Lower lobe of right lung (tissue), 2 donors: ENCODE measurements around the gene HMG20B. TPM values are rescaled to one million over a fixed set of nuclear protein-coding genes. Genes with fewer than 3 reads are reported as not detected.

Experiments
- ATAC-seq, 2 donors: fragments of 200-7000 bp; cut with Tn5 transposase; one replicate each; pipeline ENCODE4 v1.9.1; 2020 to 2022; ENCODE audit warnings: mild to moderate bottlenecking in 2 of 2, moderate library complexity in 2 of 2
- DNase-seq: peaks from one replicate; pipeline ENCODE4 v3.0.0-alpha.2; 2020
- H3K27ac ChIP-seq: fragments of 200-600 bp; one replicate; pipeline ENCODE4 v1.8.0; 2022
- H3K27me3 ChIP-seq: fragments of 200-600 bp; one replicate; pipeline ENCODE4 v1.8.0; 2022; ENCODE audit warnings: low read depth
- H3K36me3 ChIP-seq: fragments of 200-600 bp; one replicate; pipeline ENCODE4 v1.8.0; 2022; ENCODE audit warnings: mild to moderate bottlenecking
- H3K4me1 ChIP-seq: fragments of 200-600 bp; one replicate; pipeline ENCODE4 v1.8.0; 2022
- H3K4me3 ChIP-seq: fragments of 200-600 bp; one replicate; pipeline ENCODE4 v1.8.0; 2022; ENCODE audit warnings: mild to moderate bottlenecking
- H3K9me3 ChIP-seq: fragments of 200-600 bp; one replicate; pipeline ENCODE4 v1.8.0; 2022
- intact Hi-C: fragments of 100-400 bp; cut with DNase I; formaldehyde crosslinking; loops from one replicate; pipeline ENCODE4 v1.11.0; 2022
- total RNA-seq: library from RNA; stranded (reverse); fragmentation: NEBNext Ultra II Directional; extraction: Animal tissue kit (Norgen Biotek cat#: 25700); gene quantifications from one replicate; pipeline ENCODE4 v1.2.1, GENCODE V29; 2021
- TF ChIP-seq, protein P1 (sequence below): fragments of 200-600 bp; IDR thresholded peaks from one replicate; pipeline ENCODE4 v1.8.0; 2022; ENCODE audit warnings: antibody characterized with exemption, mild to moderate bottlenecking
- donor health status: DM: no; HTN: yes; CAD: no; lungs with severe emphysema.

Gene HMG20B
- total RNA-seq, 1 donor from 2014 or later, result 60.9 TPM

DNA sequence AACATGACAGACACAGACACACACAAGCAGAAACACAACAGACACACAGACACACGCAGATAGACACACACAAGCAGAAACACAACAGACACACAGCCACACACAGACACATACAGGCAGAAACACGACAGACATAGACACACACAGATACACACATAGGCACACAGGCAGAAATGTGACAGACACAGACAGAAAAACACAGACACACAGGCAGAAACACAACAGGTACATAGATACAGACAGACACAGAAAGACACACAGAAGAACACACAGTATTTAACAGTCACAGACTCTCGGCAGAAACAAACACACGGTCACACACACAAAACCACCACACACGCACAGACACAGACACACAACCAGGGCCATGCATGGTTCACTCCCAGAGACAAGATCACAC, 33.0 kb downstream of the HMG20B start:
- peak overlapping the region; percentile 59 for H3K4me3 ChIP-seq
- no peak for DNase-seq
- peaks cover 15% of the 10 kb centered on the region for H3K27me3 ChIP-seq
- ATAC-seq, result no peak
- peaks cover 3% of the 10 kb centered on the region for H3K36me3 ChIP-seq
- H3K4me1 ChIP-seq, result peaks cover 43% of the 10 kb centered on the region
- TF ChIP-seq, protein P1, sequence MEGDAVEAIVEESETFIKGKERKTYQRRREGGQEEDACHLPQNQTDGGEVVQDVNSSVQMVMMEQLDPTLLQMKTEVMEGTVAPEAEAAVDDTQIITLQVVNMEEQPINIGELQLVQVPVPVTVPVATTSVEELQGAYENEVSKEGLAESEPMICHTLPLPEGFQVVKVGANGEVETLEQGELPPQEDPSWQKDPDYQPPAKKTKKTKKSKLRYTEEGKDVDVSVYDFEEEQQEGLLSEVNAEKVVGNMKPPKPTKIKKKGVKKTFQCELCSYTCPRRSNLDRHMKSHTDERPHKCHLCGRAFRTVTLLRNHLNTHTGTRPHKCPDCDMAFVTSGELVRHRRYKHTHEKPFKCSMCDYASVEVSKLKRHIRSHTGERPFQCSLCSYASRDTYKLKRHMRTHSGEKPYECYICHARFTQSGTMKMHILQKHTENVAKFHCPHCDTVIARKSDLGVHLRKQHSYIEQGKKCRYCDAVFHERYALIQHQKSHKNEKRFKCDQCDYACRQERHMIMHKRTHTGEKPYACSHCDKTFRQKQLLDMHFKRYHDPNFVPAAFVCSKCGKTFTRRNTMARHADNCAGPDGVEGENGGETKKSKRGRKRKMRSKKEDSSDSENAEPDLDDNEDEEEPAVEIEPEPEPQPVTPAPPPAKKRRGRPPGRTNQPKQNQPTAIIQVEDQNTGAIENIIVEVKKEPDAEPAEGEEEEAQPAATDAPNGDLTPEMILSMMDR, result no peak
- intact Hi-C loops, result no loop called here
- H3K9me3 ChIP-seq, result no peaks in the 10 kb centered on the region
- peak overlapping the region; percentile 79 for H3K27ac ChIP-seq

DNA sequence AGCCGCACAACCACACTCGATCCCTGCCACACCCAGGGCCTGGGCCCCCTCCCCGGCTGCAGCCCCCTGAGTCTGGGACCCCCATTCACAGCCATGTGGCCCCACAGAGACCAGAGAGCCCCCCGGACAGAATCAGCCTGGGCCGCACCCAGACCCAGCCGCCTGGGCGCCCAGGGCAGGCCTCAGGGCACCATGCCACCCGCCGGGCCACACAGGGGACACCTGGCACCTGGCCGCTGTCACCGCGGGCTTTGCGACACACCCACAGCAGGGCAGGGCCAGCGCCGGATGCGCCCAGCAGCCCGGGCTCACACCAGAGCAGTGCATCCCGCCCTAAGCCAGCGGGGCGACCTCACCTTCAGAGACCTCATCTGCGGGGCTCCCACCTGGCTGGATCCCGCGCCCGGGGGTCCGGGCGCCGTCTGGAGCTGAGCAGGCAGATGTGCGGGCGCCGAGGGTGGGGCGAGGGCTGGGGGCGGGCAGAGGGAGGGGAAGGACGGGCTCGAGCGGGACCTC, 33.5 kb downstream of the HMG20B start:
- H3K9me3 ChIP-seq, result no peaks in the 10 kb centered on the region
- peaks cover 15% of the 10 kb centered on the region for H3K27me3 ChIP-seq
- TF ChIP-seq, protein P1, result no peak
- H3K27ac ChIP-seq, result peak overlapping the region; percentile 79
- peaks cover 8% of the 10 kb centered on the region for H3K36me3 ChIP-seq
- intact Hi-C loops, result no loop called here
- peak; percentile 47 to 62 for ATAC-seq
- peak overlapping the region; percentile 59 for H3K4me3 ChIP-seq
- peaks cover 43% of the 10 kb centered on the region for H3K4me1 ChIP-seq
- DNase-seq, result peak; percentile 59

DNA sequence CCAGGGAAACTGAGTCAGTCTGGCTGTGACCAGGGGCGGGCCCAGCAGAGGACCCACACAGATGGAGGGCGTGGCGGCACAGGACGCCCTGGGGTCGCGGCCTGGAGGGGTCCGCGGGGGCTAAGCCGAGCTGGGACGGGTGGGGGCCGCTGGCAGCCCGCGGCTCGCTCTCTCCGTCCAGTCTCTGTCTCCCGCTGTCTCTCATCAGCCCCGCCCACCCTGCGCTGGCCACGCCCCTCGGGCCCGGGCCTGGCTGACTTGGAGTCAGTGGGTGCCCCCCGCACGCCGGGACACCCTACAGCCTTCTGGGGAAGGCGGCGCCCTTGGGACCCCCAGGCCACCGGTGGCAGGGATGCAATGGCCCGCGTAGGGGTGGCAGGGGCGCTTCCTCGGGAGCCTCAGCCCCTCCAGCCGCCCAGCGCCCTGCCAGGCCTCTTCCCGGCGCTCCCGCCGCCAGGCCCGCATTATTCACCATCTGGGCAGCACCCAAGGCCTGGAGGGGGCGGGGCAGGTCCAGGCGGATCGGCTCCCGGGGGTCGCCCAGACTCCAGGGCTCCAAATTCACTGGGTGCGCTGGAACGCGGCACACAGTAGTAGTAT, 34.0 kb downstream of the HMG20B start, which contains the start of gene TBXA2R:
Gene TBXA2R (minus strand): TSS at position 186 of the 600 bp plus-strand sequence. CDS start 6,241 bp downstream, outside the sequence.
- intact Hi-C loops, result no loop called here
- TF ChIP-seq, protein P1, result no peak
- Histone ChIP-seq H3K27me3 (peaks cover 15% of the 10 kb centered on the region), H3K4me3 (peak within 1 kb of the TSS; percentile 59), H3K4me1 (peaks cover 43% of the 10 kb centered on the region), H3K9me3 (no peaks in the 10 kb centered on the region), H3K27ac (peak within 1 kb of the TSS; percentile 79), H3K36me3 (peaks cover 14% of the 10 kb centered on the region)
- DNase-seq (peak; percentile 75), ATAC-seq (peak; percentile 65 to 66)

DNA sequence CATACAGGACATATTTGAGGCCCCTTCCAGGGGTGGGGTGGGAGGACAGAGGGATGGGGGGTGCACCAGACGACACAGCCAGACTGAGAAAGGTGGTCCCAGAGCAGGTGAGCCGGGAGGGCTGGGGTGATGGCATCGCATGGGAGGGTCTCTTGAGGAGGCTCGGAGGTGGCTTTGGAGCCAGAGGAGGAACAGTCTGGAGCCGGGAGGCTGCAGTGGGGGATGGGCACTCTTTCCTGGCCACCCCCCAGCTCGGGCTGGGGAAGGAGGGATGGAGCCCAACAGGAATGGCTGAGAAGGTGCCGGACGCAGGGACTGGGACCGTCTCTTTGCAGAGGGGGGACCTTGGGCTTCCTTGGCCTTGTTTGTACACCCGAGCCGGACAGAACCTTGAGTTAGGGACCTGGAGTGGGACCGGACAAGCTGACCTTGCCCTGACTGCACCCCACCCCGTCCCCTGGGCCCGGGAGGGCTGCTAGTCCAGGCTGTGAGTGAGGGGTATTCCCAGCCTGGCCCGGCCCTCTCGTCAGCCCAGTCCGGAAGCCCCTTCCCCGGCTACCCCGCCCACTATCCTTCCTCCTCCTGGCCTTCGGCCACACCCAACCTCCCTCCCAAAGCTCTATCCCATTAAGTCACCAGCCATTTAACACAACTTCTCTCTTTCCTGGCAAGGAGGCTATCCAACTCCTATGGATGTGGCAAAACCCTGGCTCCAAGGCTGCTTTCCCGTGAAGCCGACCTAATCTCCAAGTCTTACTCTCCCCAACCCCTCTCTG, 34.7 kb downstream of the HMG20B start:
- TF ChIP-seq, protein P1, result no peak

DNA sequence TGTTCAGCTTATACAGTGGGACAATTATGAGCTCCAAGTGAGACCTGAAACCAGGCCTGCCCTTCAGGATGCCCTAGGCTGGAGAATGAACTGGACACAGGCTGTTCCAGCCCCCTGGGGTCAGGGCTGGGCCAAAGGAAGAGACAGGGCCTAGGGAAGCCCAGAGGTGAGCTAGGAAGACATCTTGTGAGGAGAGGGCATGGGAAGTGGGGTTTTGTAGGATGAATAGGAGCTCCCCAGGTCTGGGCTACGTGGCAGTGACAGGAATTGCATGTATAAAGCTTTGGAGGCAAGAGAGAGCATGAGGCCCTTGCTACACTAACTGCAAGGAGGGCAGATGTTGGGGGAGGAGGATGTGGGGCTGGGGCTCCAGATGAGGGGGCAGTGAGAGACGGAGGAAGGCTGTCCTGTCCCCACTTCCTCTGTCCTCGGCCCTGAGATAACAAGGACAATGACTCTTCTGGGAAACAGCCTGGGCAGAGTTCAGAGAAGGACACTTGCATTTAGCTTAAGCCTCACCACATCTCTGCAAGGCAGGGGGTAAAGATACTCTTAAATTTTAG, 35.4 kb downstream of the HMG20B start:
- ATAC-seq (no peak), DNase-seq (no peak)
- Histone ChIP-seq H3K9me3 (no peaks in the 10 kb centered on the region), H3K27ac (peak overlapping the region; percentile 79), H3K4me1 (peaks cover 43% of the 10 kb centered on the region), H3K36me3 (peaks cover 27% of the 10 kb centered on the region), H3K4me3 (no peak overlapping the region), H3K27me3 (peaks cover 15% of the 10 kb centered on the region)
- TF ChIP-seq, protein P1, result no peak
- intact Hi-C loops, result no loop called here

More for the DNA sequence above, 34.7 kb downstream of the HMG20B start:
- DNase-seq (peak; percentile 46), ATAC-seq (peak; percentile 7 to 8)
- Histone ChIP-seq H3K9me3 (no peaks in the 10 kb centered on the region), H3K36me3 (peaks cover 21% of the 10 kb centered on the region), H3K4me1 (peaks cover 43% of the 10 kb centered on the region), H3K27ac (peak overlapping the region; percentile 79), H3K4me3 (peak overlapping the region; percentile 59), H3K27me3 (peaks cover 15% of the 10 kb centered on the region)
- intact Hi-C loops, result no loop called here
